Measurements from ENCODE around the gene ZBTB34.
A peak's percentile ranks its signal among the peaks of the same experiment; 100 is the strongest.

ZBTB34 gene

DNA sequence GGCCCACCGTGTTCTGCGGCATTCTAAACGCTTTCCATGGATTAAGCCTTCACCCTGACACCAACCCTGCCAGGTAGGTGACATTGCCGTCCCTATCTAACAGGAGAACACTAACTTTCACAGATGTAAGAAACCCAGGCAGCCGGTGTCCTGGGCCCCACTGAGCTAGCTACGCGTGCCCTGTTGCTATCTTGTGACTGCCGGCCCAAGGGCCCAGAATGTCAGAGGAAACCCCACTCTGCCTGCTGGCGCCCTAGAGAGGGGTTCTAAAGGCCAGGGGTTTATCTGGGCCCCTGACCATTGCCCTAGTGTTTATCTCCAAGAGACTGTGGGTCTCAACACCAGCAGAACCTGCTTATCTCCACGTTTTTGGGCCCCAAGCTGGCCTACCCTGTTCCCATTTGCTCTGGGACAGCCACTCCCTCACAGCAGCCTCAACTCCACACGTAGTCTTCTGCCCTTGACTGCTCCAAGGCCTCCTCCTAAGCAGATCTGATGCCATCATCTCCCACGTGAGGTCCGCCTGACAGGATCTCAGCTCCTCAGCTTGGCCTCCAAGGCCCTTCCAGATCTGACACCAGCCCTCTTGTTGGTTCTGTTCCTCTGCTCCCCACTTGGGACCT, 18.1 kb upstream of the ZBTB34 start:
- no peak for DNase-seq (ENCODE audit: low read depth)
- H3K4me3 ChIP-seq (ENCODE audit: low read length), result no peak overlapping the region
- TF ChIP-seq, protein P1, sequence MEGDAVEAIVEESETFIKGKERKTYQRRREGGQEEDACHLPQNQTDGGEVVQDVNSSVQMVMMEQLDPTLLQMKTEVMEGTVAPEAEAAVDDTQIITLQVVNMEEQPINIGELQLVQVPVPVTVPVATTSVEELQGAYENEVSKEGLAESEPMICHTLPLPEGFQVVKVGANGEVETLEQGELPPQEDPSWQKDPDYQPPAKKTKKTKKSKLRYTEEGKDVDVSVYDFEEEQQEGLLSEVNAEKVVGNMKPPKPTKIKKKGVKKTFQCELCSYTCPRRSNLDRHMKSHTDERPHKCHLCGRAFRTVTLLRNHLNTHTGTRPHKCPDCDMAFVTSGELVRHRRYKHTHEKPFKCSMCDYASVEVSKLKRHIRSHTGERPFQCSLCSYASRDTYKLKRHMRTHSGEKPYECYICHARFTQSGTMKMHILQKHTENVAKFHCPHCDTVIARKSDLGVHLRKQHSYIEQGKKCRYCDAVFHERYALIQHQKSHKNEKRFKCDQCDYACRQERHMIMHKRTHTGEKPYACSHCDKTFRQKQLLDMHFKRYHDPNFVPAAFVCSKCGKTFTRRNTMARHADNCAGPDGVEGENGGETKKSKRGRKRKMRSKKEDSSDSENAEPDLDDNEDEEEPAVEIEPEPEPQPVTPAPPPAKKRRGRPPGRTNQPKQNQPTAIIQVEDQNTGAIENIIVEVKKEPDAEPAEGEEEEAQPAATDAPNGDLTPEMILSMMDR (IDR thresholded peaks at IDR 0.05; ENCODE audit: insufficient read depth, low read depth, low read length, missing control alignments), result no peak

DNA sequence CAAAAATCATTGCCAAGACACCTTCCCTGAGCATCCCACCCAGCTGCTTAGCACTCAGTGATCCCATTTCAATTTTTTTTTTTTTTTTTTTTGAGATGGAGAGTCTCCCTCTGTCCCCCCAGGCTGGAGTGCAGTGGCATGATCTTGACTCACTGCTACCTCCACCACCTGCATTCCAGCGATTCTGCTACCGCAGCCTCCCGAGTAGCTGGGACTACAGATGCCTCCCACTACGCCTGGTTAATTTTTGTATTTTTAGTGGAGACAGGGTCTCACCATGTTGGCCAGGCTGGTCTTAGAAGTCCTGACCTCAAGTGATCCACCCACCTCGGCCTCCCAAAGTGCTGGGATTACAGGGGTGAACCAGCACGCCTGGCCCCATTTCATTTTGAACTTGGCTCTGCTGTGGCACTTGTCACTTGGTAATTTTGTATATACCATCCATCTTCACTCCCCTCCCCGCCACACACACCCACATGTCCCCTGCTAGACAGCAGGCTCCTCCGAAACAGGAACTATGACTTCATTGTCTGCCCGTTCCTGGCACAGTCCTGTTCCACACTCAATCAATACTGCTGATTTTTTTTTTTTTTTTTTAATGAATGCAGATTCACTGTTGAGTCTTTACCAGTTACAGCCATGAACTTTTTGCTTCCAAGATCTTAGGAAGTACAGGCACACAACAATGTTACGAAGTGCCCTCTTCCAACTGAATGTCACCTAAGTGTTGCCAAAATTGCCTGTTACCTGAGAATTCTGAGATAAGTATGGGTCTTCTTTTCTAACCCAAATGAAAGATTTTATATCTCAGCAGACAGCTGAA, 17.3 kb upstream of the ZBTB34 start:
- TF ChIP-seq, protein P1 (IDR thresholded peaks at IDR 0.05; ENCODE audit: insufficient read depth, low read depth, low read length, missing control alignments), result no peak
- no peak for DNase-seq (ENCODE audit: low read depth)
- no peak overlapping the region for H3K4me3 ChIP-seq (ENCODE audit: low read length)

DNA sequence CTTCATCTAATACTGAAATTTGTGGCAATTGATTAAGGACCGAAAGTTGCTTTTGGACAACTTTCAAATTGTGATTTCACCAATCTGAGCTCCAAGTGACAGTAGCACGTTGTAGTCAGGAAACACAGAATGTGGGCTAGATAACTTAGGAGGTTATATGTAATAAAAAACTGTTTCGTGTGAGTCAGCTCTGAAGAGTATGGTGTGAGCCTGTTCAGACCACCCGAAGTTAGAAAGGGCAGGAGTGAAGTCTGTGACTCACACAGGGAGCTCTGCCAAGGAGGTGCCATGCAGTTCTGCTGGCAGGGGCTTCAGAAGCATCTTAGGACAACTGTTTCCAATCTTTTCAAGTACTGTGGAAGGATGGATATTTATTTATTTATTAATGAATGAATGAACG, 16.4 kb upstream of the ZBTB34 start:
- TF ChIP-seq, protein P1 (IDR thresholded peaks at IDR 0.05; ENCODE audit: insufficient read depth, low read depth, low read length, missing control alignments), result no peak
- DNase-seq (ENCODE audit: low read depth), result peak; percentile 56
- no peak overlapping the region for H3K4me3 ChIP-seq (ENCODE audit: low read length)

DNA sequence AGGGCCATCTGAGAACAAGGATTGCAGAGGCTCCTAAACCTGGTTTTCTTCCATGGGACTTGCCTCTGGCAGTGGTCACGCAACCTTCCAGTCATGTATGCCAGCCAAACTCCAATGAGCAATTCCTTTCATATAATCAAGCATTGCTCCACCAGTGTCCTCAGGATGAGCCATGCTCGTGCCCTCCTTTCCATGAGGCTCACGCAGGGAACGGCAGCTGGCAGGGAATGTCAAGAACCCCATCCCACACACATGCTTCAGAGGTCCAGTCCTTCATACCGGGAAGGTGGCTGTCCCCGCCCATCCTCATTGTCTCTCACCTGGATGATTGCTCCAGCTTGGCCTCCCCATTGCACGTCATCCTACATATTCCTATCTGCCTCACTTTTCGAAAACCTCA, 13.4 kb upstream of the ZBTB34 start:
- TF ChIP-seq, protein P1 (IDR thresholded peaks at IDR 0.05; ENCODE audit: insufficient read depth, low read depth, low read length, missing control alignments), result no peak
- no peak overlapping the region for H3K4me3 ChIP-seq (ENCODE audit: low read length)
- DNase-seq (ENCODE audit: low read depth), result no peak

DNA sequence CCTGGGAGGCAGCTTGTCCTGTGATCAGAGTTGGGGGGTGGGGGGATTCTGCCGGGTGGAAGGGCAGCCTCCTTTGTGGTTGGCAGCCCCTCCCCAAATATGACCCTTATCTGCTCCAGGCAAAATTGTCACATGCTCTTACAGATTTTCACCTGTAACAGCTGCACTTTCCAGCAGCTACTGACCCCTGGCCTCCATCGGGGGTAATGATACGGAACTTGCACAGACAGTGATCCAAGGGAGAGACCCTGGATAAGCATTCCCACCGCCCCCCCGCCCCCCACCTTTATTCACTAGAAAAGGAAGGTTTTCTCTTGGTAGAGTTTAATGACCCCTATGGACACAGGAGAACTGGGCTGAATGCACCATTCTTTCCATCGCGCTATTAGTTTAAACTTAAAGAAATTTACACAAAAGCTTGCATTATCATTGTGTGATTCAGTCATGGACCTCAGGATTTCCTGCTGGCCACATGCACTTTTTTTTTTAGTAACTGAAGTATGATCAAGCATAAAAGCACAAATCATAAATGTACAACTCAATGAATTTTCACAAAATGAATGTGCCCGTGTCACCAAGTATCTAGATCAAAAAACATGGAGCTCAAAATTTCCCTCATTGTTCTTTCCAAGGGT, 10.7 kb upstream of the ZBTB34 start:
- DNase-seq (ENCODE audit: low read depth), result no peak
- TF ChIP-seq, protein P1 (IDR thresholded peaks at IDR 0.05; ENCODE audit: insufficient read depth, low read depth, low read length, missing control alignments), result no peak
- no peak overlapping the region for H3K4me3 ChIP-seq (ENCODE audit: low read length)

DNA sequence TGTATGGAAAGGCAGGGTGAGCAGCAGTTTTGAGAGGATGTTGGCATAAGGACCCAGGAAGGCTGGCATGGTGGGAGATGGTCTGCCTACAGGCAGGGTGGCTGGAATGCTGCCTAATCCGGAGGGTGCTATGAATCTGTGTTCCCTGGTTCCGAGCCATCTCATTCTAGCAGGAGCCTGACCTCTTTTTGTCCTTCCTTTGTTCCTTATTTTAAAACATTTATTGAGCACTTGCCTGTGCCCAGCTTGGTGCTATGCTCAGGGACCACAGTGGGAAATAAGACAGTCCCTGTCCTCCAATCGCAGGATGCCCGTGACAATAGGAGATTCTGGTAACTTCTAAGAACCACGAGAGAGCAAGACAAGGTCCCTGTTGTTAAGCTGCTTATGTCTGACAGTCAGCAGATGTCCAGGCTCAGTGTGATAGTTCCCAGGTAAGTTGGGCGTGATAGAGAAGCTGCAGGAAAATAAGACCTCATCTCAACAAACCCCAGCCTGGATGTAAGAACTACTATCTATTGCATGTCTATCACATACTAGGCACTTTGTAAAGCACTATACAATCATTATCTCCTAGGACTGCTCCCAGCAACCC, 9.1 kb upstream of the ZBTB34 start:
- no peak for DNase-seq (ENCODE audit: low read depth)
- TF ChIP-seq, protein P1 (IDR thresholded peaks at IDR 0.05; ENCODE audit: insufficient read depth, low read depth, low read length, missing control alignments), result no peak
- H3K4me3 ChIP-seq (ENCODE audit: low read length), result no peak overlapping the region
